ENCODE measurements around the gene TBX1.

Gene TBX1

DNA sequence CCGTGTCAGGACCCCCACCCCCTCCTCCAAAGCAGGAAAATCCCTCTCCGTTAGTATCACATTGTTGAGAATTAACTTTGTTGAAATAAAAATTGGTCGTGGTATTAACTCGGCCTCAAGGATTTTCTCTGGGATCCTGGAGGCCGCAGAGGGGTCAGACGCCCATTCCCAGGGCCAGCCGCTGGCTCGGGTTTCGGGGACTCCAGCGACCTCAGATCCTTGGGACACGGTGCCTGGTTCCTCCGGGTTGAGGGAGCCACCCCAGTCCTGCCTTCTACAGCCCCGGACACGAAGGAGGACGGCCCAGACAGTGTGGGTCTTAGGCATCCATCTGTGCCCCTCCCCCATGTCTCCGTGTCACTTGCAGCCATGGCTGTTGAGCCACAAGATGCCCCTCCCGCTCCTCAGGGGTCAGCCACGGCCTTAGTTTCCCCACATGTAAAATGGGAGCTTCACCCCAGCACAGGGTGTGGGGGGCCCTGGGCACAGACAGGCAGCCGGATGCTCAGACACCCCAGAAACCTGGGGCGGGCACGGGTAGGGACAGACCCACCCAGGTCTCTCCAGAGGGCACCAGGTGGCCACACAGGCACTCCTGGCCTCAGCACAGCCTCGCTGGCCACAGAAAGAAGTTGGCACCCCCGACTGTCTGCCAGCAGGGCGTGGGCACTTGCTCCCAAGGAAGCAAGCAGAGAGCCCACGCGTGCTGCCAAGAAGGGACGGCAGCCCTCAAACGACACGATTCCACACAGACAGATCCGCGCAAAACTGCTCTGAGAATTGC lies 21.7 kb upstream of the TBX1 start:
- no peak for DNase-seq

DNA sequence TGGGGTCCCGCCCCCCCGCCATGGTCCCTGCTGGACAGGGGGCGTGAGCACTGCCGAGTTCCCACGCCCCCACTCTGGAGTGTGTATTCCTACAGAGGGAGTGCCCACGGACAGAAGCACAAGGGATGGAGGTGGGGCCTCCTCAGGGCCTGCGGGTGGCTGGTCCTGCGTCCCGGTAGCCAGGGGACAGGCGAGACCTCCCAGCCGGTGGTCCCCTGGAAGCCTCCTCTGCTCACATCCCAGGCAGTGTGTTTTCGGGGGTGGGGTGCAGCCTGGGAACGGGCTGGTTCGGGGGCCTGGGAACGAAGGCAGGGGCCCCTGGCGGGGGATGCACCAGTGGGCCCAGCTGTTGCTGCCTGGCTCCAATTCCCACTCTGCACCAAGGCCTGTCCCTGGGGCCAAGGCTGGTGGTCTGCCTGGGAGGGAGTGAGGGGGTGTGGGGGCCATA lies 21.1 kb upstream of the TBX1 start:
- DNase-seq, result no peak

DNA sequence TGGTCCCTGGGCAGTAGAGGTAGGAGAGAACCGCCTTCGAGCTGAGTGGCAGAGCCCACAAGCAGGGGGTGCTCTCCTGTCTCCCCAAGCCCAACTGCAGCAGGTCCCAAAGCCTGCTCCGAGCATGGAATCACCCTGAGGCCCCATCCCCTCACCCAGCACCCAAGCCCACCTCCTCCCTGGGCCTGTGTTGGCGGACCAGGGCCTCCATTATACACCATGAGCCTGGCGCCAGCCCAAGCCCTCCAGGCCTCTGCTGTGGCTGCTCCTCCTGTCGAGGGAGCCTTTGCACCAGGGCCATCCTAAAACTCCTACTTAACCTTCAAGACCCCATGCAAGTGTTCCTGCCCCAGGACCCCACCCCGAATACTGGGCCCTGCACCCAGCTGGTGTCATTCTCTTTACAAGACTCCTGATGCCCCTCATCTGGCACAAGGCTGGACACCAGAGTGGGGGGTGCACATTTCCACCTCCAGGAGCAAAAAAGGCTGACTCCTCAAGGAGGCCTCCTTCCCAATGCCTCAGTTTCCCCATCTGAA lies 20.6 kb upstream of the TBX1 start:
- DNase-seq, result no peak

DNA sequence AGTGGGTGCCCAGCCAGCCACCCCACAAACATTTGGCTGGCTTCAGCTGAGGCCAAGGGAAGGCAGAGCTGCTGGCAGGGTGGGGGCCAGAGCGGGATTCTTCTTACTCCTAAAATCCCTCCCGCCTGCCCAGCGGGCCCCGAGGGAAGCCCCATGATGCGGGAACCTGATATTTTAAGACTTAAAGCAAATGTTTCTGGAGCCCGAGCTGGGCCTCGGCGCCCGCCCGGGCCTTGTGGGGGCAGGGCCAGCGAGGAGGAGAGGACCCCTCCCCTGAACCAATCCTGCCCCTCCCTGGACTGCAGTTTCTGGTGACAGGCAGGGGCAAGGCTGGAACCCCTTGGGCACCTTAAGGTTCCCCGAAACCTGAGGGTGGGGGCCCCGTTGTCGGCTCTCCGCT lies 20.0 kb upstream of the TBX1 start:
- DNase-seq, result no peak

DNA sequence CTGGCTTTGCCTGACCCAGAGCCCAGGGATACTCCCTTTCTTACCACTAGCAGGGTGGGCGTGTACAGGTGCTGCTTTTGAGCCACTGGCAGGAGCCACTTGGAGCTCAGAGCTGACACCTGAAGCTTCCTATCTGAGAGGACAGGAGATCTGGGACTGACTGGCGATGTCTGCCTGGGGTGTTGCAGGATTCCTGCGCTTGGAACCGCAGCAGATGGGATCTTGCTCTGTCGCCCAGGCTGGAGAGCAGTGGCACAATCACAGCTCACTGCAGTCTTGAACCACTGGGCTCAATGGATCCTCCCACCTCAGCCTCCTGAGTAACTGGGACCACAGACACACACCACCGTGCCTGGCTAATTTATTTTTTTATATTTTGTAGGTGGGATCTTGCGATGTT lies 19.5 kb upstream of the TBX1 start:
- no peak for DNase-seq

DNA sequence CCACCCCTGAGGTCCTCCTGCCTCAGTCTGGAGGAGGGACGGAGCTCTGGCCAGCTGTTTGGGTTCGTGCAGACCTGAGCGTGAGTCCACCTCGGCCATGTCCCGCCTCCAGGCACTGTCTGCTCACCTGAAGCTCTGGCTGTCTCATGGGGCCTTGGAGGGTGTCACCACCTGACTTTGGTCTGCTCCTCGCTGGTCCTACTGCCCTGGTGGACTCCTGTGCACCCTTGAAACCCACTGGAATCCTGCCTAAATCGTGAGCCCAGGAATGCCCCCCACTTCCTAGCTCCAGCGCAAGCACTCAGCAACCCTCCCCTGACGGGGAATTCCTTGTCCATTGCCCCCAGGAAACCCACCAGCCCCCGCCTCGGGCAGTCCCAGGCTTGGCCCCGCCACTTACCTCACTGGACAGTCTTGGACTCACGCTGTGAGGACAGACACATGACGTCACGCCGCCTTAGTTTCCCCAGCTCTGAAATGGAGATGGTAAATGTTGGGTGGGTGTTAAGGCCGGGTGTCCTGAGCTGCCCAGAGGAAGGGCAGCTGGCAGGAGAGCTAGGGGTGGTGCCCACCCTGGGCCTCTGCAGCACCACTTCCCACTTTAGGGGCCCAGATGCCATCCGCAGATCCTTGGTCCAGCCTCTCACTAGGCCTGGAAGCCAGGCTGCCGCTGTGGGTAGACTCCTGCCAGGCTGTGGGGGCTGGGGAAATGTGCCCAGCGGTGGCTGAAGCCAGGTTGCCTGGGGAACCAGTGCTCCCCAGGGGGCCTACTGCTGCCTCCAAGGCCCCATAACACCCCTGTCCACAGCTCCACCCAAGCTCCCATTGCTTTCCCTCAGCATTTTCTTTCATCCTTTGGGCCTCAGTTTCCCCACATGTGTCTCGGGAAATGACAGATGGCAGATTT lies 18.2 kb upstream of the TBX1 start:
- no peak for DNase-seq

DNA sequence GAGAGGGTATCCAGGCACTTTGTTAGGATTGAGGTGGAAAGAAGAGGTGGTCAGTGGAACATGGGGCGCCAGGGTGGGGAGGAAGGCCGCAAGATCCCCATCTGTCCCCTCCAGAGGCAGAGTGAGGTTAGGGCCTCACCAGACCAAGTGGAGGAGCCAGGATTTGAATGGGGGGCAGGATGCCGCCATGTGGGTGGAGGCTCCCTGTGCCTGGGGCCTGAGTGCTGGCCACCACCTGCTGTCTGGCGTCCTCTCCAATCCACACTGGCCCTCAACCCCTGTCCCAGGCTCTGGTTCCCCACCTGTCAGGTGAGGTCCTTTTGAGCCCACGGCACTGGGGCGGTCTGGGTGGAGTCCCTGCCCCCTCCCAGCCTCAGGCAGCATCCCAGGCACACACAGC lies 17.5 kb upstream of the TBX1 start:
- DNase-seq, result no peak

DNA sequence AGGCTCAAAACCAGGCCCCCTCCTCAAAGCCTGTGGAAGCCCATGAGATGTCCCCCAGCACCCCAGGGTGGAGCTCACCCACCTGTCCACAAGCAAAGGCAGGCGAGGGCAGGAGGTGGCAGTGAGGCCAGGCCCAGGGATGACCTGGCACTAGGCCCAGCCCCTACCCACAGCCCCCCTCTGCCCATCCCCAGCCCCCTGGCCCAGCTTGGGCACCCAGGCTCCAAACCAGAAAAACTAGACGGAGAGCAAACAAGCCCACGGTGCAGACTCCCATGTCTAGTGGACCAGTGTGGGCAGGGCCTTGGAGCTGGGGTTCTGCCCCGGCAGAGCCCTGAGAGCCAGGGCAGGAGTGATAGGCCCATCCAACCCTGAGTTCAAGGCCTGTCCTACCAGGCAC lies 16.9 kb upstream of the TBX1 start:
- DNase-seq, result no peak

DNA sequence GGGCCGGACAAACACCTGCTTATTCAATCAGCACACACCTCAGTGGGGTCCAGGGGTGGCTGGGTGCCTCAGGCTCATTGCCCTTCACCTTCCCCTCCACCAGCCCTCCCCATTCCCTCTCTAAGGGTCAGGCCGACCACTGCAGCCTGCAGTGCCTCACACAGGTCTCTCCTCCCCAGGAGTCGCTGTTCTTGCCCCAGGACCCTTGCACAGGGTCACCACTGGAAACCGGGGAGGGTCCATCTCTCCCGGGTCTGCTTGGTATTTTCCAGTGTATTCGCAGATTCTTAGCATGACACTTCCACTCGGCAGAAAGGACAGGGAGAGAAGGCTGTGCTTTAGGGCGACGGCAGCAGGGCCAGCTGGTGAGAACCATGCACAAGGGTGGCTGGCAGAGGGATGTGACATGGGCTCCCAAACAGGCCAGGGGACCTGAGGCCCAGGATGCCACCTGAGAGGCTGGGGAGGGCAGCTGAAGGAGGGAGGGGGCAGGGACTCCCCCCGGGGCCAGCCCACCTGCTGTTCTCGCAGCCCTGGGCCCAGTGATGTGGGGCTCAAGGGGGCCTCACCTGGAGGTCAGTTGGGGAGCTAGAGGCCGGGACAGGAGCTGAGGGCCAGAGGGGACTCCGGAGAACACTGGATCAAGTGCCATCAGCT lies 16.1 kb upstream of the TBX1 start:
- no peak for DNase-seq

DNA sequence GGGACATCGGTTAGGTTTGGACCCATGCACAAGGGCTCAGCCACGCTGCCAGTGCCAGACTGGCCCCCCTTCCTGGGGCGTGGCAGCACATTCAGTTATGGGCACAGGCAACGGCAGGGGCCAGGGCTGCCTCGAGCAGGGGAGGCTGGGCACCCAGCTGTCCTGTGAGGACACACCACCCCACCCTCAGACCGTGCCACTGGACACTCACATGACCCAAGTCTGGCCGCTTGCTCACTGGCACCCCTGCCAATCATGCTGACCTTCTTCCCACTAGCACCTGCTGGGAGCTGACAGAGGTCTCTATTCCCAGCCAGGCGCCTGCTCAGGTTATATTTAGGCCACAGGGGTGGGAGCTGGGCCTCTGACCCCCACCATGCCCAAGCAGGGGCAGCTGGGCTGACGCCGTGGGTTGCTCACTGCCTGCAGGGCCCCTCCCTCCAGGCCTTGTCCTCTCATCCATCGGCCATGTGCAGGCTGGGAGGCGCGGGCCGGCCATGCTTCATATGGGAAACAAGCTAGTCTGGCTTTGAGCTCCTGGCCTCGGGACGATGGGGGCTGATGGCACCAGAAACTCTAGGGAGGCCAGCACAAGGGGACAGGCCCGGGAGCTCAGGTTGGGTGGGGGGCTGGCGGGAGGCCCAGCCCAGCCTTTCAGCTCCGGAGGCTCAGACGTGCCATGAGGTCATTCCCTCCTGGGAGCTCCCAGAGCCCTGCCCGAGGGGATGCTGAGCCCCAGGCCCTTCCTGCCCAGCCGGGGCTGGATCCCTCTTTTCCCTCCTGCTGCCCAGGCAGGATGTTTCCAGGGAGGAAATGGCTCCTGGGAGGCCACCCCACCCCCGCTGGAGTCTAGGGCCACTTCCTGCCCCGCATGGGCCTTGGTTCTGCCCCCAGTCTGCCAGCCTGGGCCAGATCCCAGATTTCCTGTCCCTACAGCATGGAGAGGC lies 15.2 kb upstream of the TBX1 start:
- no peak for DNase-seq

DNA sequence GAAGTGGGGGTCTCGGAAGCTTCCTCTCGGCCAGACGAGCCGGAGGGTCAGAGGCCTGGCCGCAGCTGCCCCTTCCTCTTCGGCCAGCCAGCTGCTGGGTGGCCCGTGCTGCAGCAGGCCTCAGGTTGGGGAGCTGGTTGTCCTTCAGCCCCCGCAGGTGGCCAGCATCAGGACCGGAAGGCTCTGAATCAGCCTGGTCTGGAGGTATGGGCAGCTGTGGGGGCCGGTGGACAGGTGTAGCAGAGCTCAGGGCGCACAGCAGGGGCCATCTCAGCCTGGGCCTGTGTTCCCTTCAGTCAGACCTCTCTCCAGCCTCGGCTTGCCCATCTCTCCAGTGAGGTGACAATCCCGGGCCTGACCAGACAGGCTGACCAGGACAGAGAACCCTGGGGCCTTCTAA lies 13.9 kb upstream of the TBX1 start:
- DNase-seq, result no peak

DNA sequence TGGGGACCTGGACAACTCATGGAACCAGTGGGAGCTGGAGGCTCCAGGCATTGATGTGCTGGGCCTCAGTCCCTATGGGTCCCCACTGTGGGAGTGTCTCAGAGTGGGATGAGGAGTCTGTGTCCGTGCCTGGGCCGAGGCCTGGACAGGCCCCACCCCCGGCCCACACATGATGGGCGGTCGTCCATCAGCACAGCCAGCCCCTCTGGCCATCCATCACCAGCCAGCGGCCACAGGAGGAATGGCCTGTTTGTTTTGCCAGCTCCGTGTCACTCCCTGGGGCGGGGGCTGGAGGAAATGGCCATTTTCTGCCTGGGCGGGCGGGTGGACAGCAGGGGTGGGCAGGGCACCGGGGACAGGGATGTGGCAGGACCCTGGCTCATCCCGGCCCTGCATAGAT lies 13.0 kb upstream of the TBX1 start:
- no peak for DNase-seq

DNA sequence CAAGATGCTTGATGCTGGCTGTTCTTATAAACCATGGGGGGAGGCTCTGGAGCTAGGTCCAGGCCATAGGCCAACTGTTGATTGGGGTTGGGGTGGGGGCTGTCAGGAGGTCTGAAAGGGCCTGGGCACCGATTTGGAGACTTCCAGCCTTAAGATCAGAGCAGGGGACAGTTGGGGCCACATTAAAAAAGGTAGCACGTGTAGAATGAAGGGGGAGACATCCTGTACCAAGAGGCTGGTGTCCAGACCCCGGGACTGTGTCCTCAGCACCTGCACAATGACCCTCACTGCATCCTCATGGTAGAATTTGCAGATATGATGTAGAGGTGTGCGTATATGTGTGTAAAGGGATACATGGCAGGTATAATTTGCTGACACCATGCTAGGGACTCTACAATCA lies 12.4 kb upstream of the TBX1 start:
- DNase-seq, result no peak

DNA sequence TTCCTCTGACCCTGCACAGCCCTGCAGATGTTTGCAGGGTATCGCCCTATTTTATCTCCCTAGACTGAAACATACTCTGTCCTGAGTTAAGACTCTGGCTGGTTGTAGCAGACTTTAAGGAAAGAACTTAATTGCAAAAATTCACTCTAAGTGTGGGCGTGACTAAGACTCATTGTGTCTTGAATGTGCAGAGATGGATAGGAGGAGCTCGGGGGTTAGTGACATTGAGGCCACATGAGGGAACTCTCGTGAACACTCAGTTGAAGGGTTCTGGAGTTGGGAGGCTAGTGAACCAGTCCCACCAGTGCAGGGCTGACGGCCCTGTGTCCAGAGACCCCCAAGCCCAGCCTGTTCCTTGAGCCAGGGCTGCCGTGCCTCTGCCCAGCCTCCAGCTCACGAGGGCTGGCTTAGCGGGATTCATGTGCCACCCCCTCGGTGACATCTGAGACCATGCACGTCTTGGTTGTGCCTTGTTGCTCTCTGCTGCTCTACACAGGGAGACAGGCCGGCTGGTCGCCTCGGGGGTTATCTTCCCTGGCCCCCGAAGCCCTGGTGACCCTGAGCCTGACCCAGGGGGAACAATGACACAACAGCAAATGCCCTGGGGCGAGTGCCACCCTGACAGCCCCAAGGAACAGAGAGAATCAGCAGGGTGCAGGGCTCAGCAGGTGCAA lies 11.4 kb upstream of the TBX1 start:
- no peak for DNase-seq

DNA sequence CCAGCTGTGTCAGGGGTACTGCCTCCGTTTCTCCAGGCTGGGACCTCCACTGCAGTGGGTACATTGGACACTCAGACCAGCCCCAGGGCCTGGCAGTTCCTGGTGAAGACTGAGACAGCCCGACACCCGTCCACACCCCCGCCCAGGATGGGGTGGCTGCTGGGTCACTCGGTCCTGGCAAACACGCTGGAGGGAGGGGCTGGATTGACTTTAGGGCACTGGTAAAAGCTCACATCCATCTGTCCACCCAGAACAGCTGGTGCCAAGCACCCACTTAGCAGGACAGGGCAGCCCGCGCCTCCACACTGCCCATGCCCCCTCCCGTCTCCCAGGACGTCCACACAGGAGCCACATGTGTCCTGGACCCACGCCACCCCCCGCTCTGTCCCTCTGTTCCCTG lies 10.7 kb upstream of the TBX1 start:
- DNase-seq, result no peak

DNA sequence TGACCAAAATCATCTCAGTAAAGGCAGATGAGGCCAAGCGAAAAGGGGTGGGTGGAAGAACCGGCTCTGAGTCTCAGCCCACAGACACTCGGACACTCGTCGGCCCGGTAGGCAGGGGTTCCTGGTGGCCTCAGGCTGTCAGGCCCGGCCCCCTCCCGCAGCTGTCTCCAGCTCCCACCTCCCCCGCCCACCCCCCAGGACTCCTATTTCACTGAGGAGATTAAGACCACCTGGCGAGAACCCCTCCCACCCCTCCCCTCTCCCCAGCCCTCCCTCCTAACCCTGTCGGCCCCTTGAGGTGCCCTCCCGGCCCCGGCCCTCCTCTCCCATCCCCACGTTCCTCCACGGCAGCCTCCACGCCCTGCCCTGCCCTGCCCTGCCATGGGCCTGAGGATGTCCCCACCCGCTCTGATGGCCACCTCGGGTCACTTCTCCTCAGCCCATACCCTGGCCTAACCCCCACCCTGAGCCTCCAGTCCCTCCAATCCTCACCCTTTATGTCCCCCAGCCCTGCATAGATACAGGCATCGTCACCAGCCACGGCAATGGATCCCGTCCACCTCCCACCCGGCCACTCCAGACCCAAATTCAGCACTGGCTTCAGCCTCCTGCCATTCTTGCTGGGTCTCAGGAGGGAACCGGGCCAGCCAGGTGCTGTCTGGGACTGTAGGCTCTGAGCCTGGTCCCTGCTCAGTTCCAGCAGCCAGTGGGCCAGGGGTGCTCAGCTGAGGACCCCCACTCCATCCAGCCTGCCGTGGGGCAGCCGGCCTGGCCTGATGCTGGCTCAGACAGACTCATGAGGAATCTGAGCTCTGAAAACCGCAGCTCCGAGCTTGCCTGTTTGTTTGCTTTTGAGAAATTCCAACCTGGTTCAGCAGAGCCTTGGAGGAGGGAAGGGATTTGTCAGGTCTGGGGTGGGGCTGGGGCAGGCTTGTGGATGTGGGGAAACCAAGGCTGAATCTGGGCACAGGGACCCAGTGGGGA lies 9.8 kb upstream of the TBX1 start:
- DNase-seq, result no peak

DNA sequence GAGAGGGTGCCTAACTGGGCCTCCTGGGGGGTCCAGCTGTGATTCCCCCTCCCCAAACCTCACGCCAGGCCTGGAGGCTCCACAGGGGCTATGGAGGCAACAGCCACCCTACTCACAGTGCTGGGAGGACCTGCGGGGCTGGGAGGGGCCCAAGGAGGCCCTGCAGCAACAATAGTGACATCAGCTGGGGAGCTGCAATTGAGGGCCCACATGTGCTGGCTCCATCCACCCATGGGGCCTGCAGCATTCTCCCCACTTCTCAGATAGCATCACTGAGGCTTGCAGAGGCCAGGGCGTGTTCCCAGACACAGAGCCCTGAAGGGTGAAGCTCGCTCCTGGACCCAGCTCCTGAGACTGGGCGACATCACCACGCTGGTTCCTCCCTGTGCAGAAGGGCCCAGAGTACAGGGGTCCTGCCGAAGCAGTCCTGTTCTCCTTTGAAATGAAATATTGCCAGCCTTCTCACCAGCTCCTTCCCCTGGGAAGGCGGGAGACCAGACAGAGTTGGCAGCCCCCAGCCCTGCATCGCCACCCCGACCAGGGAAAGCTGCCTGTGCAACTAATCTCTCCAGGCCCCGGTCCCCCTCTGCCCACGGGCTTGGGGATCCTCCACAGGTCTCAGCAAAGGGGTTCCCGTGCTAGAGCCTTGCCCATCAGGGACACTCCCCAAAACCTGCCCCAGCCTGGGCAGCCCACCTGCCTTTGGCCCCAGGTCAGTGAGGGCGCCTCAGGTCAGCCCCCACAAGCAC lies 8.9 kb upstream of the TBX1 start:
- no peak for DNase-seq

DNA sequence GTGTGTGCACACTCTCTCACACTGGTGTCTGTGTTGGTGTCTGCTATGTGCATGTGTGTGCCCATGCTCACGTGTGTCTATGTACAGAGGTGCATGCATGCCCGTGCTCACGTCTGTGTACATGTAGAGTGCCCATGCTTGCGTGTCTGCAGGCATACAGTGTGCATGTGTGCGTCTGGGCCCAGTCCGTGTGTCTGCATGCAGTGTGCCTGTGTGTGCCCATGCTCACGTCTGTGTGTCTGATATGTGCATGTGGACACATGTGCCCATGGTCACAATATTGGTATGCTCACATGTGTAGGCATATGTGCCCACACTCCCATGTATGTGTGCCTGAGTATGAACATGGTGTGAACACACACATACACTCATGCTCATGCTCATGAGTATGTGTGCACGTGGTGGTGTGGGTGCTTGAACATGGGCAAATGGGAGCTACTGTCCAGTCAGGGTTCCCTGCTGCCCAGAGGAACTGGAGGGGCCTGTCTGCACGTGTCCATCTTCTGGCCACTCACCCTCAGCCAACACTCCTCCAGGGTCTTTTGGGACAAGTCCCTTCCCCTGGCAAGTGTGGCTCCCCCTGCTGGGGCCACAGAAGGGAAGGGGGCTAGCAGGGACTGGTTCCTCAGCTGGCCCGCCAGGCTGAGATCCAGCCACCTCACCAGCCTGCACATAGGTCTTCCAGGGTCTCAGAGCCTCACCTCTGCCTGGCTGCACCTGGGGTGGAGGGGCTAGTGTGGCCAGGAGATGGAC lies 7.3 kb upstream of the TBX1 start:
- DNase-seq, result no peak
